Osteocyte (in vitro differentiated cells): ENCODE measurements around the gene RACGAP1. TPM values are rescaled to one million over a fixed set of nuclear protein-coding genes. Genes with fewer than 3 reads are reported as not detected.
A peak's percentile ranks its signal among the peaks of the same experiment; 100 is the strongest.

Experiments
- DNase-seq: peaks from one replicate; pipeline ENCODE4 v3.0.0; 2021; ENCODE audit warnings: mixed read lengths; ENCODE audit not compliant: unreplicated experiment; ENCODE audit errors: extremely low spot score
- H3K27ac Mint-ChIP-seq: one replicate; pipeline ENCODE4 v1.8.0; 2021; ENCODE audit warnings: mild to moderate bottlenecking, mixed read lengths; ENCODE audit not compliant: unreplicated experiment
- H3K27me3 Mint-ChIP-seq: one replicate; pipeline ENCODE4 v1.8.0; 2021; ENCODE audit warnings: mixed read lengths; ENCODE audit not compliant: unreplicated experiment
- H3K36me3 Mint-ChIP-seq: one replicate; pipeline ENCODE4 v1.8.0; 2021; ENCODE audit warnings: mixed read lengths; ENCODE audit not compliant: unreplicated experiment
- H3K4me1 Mint-ChIP-seq: one replicate; pipeline ENCODE4 v1.8.0; 2021; ENCODE audit warnings: mixed read lengths; ENCODE audit not compliant: unreplicated experiment
- H3K4me3 Mint-ChIP-seq: one replicate; pipeline ENCODE4 v1.8.0; 2021; ENCODE audit warnings: mild to moderate bottlenecking, moderate library complexity, mixed read lengths; ENCODE audit not compliant: unreplicated experiment
- H3K9me3 Mint-ChIP-seq: one replicate; pipeline ENCODE4 v1.8.0; 2021; ENCODE audit warnings: mixed read lengths; ENCODE audit not compliant: unreplicated experiment
- total RNA-seq: library from RNA; stranded (reverse); gene quantifications from 2 replicates; pipeline ENCODE4 v1.2.1, GENCODE V29; 2021
- TF ChIP-seq, protein P1 (sequence below): fragments of 200-600 bp; sonication (generic); IDR thresholded peaks from 2 replicates; pipeline ENCODE4 v1.5.0; 2021; ENCODE audit warnings: antibody characterized with exemption, mild to moderate bottlenecking, moderate library complexity

Gene RACGAP1
- total RNA-seq, 1 donor from 2014 or later, result 25.9 TPM

GRCh38 chr12:49969027-49969426 lies 56.3 kb downstream of the RACGAP1 start:
- DNase-seq, result no peak
- TF ChIP-seq, protein P1, sequence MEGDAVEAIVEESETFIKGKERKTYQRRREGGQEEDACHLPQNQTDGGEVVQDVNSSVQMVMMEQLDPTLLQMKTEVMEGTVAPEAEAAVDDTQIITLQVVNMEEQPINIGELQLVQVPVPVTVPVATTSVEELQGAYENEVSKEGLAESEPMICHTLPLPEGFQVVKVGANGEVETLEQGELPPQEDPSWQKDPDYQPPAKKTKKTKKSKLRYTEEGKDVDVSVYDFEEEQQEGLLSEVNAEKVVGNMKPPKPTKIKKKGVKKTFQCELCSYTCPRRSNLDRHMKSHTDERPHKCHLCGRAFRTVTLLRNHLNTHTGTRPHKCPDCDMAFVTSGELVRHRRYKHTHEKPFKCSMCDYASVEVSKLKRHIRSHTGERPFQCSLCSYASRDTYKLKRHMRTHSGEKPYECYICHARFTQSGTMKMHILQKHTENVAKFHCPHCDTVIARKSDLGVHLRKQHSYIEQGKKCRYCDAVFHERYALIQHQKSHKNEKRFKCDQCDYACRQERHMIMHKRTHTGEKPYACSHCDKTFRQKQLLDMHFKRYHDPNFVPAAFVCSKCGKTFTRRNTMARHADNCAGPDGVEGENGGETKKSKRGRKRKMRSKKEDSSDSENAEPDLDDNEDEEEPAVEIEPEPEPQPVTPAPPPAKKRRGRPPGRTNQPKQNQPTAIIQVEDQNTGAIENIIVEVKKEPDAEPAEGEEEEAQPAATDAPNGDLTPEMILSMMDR, result no peak
- peaks cover 10% of the 10 kb centered on the region for H3K4me1 Mint-ChIP-seq
- H3K36me3 Mint-ChIP-seq, result no peaks in the 10 kb centered on the region
- H3K9me3 Mint-ChIP-seq, result no peaks in the 10 kb centered on the region
- peaks cover 10% of the 10 kb centered on the region for H3K27me3 Mint-ChIP-seq
- H3K27ac Mint-ChIP-seq, result no peak overlapping the region
- H3K4me3 Mint-ChIP-seq, result no peak overlapping the region

- DNase-seq, result no peak
- no peak overlapping the region for H3K27ac Mint-ChIP-seq
These were observed 56.8 kb downstream of the RACGAP1 start for GRCh38 chr12:49968471-49968870.

GRCh38 chr12:49967777-49968250 lies 57.5 kb downstream of the RACGAP1 start:
- DNase-seq, result no peak
- Mint-ChIP-seq H3K4me3 (peak overlapping the region; percentile 56), H3K4me1 (peaks cover 16% of the 10 kb centered on the region), H3K36me3 (no peaks in the 10 kb centered on the region), H3K27ac (no peak overlapping the region), H3K27me3 (peaks cover 10% of the 10 kb centered on the region), H3K9me3 (no peaks in the 10 kb centered on the region)
- TF ChIP-seq, protein P1, result no peak

More at GRCh38 chr12:49968471-49968870, 56.8 kb downstream of the RACGAP1 start:
- Mint-ChIP-seq H3K4me3 (no peak overlapping the region), H3K27me3 (peaks cover 10% of the 10 kb centered on the region), H3K36me3 (no peaks in the 10 kb centered on the region), H3K9me3 (no peaks in the 10 kb centered on the region), H3K4me1 (peaks cover 10% of the 10 kb centered on the region)
- TF ChIP-seq, protein P1, result no peak

DNA sequence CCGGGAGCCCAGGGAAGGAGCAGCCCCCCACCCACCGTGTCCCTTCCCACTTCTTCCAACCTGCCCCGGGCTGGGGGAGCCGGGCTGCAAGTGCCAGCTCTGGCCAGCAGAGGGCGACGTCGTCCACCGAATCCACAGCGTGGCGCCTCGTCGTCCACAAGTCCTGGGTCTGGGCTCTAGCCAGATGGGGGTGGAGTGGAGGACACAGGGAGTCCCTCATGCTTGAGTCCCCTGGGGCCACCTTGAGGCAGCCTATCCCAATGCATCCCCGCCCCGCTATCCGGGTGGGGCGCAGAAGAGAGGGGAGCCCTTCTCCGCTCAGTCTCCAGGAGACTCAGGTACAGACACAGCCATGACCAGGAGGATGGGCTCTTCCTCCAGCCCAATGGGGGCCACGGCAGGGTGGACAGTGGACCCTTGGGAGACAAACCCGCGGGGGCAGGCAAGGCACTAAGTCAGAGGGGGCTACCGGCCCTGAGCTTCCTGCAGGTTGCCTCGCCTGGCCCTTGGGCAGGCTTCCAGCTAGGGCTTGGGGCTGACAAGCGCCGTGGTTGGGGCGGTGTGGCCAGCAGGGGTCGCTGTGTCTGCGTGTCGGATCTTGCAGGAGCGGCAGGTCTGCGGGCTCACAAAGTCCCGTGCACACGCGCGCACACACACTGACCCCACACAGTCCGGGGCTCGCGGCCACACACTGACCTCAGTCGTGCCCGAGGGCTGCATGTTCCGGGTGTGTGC lies 58.1 kb downstream of the RACGAP1 start:
- Mint-ChIP-seq H3K4me3 (peak overlapping the region; percentile 56), H3K27ac (no peak overlapping the region), H3K27me3 (peaks cover 10% of the 10 kb centered on the region), H3K4me1 (peaks cover 20% of the 10 kb centered on the region), H3K9me3 (no peaks in the 10 kb centered on the region), H3K36me3 (no peaks in the 10 kb centered on the region)
- TF ChIP-seq, protein P1, result peak; percentile 67
- peak; percentile 96 for DNase-seq

DNA sequence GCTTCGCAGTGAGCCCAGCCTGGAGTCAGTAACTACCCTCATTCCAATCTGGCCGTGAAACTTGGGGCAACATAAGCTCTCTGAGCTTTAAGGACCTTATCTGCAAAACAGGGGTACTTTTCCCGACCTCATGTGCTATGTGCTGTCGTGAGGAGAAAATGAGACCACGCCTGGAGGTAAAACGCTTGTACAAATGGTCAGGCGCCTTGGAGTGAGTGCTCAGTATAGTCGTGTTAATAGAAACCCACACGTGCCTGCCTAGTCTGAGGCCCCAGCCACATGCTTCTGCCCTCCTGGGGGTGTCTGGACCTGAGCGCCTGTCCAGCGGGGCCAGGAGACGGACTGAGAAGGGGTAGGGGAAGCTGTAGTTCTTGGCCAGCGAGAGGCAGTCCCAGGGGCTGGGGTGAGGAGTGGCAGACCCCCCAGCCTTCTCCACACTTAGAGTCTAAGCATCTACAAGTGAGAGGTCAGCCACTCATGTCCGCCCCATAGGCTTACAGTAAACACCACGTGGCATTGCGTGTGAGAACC lies 58.7 kb downstream of the RACGAP1 start:
- Mint-ChIP-seq H3K4me1 (peaks cover 20% of the 10 kb centered on the region), H3K27me3 (peaks cover 7% of the 10 kb centered on the region), H3K36me3 (no peaks in the 10 kb centered on the region), H3K4me3 (no peak overlapping the region), H3K9me3 (no peaks in the 10 kb centered on the region), H3K27ac (no peak overlapping the region)
- TF ChIP-seq, protein P1, result no peak
- DNase-seq, result no peak
